ENCODE measurements around the gene PLAAT2.
A peak's percentile ranks its signal among the peaks of the same experiment; 100 is the strongest.
"Not testable (repeated sequence)": the region's sequence is repeated elsewhere in the genome, so short reads cannot be mapped to it uniquely, and the experiment has no call there.

The PLAAT2 gene

DNA sequence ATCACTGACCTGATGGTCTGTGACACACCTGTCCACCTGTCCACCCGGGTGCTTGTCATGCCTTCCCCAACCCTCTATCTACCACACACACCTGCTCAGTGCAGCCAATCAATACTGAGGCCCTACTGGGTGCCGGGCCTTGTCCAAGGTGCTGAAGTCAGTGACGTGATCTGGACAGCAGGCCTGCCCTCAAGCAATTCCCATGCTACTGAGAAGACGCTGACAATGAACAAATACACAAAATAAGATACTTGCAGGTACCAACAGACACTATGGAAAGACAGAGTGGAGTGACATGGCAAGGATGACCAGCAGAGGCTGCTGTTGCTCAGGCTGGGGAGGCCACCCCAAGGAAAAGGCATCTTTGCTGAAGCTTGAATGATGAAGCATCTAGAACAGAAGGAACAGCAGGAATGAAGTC lies 29.8 kb upstream of the PLAAT2 start:
- no peak for DNase-seq (ENCODE audit: extremely low read depth, low read depth)
- no peak overlapping the region for H3K4me3 ChIP-seq (replicated peaks; ENCODE audit: low read depth, low read length)
- TF ChIP-seq CTCF (IDR thresholded peaks at IDR 0.05; ENCODE audit: low read depth, low read length, missing control alignments): peak; percentile 59

DNA sequence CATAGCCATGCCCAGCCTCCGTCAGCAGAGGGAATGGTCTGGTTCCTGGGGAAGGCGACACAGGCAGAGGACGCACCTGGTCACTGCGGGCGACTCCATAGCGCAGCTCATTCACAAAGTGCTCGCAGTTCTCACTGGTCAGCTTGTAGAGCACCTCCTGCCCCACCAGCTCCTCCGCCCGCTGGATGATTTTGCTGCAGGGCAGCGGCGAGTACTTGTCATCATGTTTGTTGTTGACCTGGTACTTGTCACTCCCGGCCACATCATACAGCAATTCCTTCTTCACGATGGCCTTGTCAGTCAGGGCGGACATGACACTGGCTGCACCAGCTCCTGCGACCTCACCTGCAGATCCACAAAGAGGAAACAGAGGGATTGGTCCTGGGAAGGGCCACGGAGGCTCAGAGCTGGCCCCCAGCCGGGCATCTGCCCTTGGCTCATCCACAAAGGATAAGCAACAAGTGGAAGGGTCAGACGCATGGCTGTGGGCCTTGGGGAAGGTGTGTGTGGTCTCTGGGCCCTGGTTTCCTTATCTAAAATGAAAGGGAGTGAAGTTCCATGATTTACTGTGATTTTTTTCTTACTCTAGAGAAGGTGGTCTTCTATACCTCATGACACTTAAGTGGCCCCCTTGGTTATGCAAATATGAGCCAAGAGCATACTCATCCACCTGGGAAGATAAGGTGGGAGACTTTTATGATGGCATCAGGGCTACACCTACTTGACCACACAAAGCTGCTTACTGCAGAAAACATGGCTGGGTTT lies 27.0 kb upstream of the PLAAT2 start:
- no peak overlapping the region for H3K4me3 ChIP-seq (replicated peaks; ENCODE audit: low read depth, low read length)
- no peak for TF ChIP-seq CTCF (IDR thresholded peaks at IDR 0.05; ENCODE audit: low read depth, low read length, missing control alignments)
- no peak for DNase-seq (ENCODE audit: extremely low read depth, low read depth)

GRCh38 chr11:63589000-63589399 lies 25.8 kb upstream of the PLAAT2 start:
- no peak for TF ChIP-seq CTCF (IDR thresholded peaks at IDR 0.05; ENCODE audit: low read depth, low read length, missing control alignments)
- DNase-seq (ENCODE audit: extremely low read depth, low read depth): no peak
- no peak overlapping the region for H3K4me3 ChIP-seq (replicated peaks; ENCODE audit: low read depth, low read length)

GRCh38 chr11:63586451-63587166 lies 23.4 kb upstream of the PLAAT2 start:
- no peak for DNase-seq (ENCODE audit: extremely low read depth, low read depth)
- TF ChIP-seq CTCF (IDR thresholded peaks at IDR 0.05; ENCODE audit: low read depth, low read length, missing control alignments): no peak
- H3K4me3 ChIP-seq (replicated peaks; ENCODE audit: low read depth, low read length): no peak overlapping the region

DNA sequence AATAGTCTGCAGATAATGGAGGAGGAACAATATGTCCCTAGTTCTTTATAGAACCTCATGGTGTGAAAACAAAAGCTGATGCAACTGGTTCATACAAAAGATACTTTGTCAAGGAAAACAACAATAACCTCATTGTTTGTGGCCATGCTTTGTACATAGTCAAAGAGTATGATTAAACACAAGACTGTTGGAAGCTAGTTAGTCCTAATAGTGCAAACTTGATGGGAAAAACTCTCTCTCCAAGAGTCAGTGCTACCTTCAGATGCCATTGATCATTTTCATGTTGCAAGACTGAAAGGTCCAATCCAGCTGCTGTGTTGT lies 20.1 kb upstream of the PLAAT2 start:
- no peak for DNase-seq (ENCODE audit: extremely low read depth, low read depth)
- H3K4me3 ChIP-seq (replicated peaks; ENCODE audit: low read depth, low read length): no peak overlapping the region
- TF ChIP-seq CTCF (IDR thresholded peaks at IDR 0.05; ENCODE audit: low read depth, low read length, missing control alignments): no peak

GRCh38 chr11:63581224-63581623 lies 18.0 kb upstream of the PLAAT2 start:
- H3K4me3 ChIP-seq (replicated peaks; ENCODE audit: low read depth, low read length); DNase-seq (ENCODE audit: extremely low read depth, low read depth): not testable (repeated sequence)

DNA sequence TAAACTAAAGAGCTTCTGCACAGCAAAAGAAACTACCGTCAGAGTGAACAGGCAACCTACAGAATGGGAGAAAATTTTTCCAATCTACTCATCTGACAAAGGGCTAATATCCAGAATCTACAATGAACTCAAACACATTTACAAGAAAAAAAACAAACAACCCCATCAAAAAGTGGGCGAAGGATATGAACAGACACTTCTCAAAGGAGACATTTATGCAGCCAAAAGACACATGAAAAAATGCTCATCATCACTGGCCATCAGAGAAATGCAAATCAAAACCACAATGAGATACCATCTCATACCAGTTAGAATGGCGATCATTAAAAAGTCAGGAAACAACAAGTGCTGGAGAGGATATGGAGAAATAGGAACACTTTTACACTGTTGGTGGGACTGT lies 15.7 kb upstream of the PLAAT2 start:
- H3K4me3 ChIP-seq (replicated peaks; ENCODE audit: low read depth, low read length); DNase-seq (ENCODE audit: extremely low read depth, low read depth): not testable (repeated sequence)
